ENCODE data around the gene KLHL6. TPM values are rescaled to one million over a fixed set of nuclear protein-coding genes. Genes with fewer than 3 reads are reported as not detected.

The KLHL6 gene
- total RNA-seq, 4 donors from 2014 or later: 0.60 to 17.0 (median 2.7) TPM

DNA sequence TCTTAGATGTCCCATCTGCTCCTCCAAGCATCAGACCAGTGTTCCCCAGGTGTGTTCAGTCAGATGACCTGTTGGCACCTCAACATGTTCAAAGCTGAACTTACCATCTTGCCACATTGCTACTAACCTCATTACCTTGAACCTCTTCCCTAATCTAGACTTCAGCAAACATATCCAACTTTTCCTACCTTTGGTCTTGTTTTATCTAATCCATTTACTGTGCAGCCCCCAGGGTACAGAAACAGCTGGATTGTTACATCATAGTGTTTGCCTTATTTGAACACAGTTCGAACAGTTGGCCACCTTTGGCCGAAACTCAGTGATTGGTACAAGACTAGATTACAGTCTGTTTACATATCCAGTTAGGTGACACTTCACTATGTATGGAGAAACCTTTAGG lies 91.0 kb downstream of the KLHL6 start:
- Histone ChIP-seq H3K4me3 (no peak overlapping the region), H3K9me3 (no peaks in the 10 kb centered on the region), H3K27ac (no peak overlapping the region), H3K4me1 (peaks cover 0 to 7% (median 3%) of the 10 kb centered on the region in 4 donors), H3K27me3 (no peaks in the 10 kb centered on the region), H3K36me3 (no peaks in the 10 kb centered on the region)
- DNase-seq: no peak
- intact Hi-C loops (cut with DNase I; ENCODE audit: low total_unique reads): no loop called here
- in situ Hi-C loops (cut with MboI; ENCODE audit: low pct_ligation_motif_present in 1 of 4, low pct_unique_long_range_greater_than_20kb in 1 of 4, low sequenced_read_pairs in 3 of 4): loop anchor here in 2 of 4 donors (10.0 kb wide), 1 partner anchor 300 kb away; no protein-coding TSS in a partner anchor
- 60 to 80% methylated on average over 2 of the region's 2 CpGs for WGBS, 2 donors (ENCODE audit: low coverage in 1 of 2)
- TF ChIP-seq POLR2AphosphoS5 (IDR thresholded peaks at IDR 0.05) (no peak), EP300 (IDR thresholded peaks at IDR 0.05; ENCODE audit: low read depth) (no peak), POLR2A (IDR thresholded peaks at IDR 0.05) (no peak)
- TF ChIP-seq, protein P1, sequence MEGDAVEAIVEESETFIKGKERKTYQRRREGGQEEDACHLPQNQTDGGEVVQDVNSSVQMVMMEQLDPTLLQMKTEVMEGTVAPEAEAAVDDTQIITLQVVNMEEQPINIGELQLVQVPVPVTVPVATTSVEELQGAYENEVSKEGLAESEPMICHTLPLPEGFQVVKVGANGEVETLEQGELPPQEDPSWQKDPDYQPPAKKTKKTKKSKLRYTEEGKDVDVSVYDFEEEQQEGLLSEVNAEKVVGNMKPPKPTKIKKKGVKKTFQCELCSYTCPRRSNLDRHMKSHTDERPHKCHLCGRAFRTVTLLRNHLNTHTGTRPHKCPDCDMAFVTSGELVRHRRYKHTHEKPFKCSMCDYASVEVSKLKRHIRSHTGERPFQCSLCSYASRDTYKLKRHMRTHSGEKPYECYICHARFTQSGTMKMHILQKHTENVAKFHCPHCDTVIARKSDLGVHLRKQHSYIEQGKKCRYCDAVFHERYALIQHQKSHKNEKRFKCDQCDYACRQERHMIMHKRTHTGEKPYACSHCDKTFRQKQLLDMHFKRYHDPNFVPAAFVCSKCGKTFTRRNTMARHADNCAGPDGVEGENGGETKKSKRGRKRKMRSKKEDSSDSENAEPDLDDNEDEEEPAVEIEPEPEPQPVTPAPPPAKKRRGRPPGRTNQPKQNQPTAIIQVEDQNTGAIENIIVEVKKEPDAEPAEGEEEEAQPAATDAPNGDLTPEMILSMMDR (IDR thresholded peaks at IDR 0.05): no peak

DNA sequence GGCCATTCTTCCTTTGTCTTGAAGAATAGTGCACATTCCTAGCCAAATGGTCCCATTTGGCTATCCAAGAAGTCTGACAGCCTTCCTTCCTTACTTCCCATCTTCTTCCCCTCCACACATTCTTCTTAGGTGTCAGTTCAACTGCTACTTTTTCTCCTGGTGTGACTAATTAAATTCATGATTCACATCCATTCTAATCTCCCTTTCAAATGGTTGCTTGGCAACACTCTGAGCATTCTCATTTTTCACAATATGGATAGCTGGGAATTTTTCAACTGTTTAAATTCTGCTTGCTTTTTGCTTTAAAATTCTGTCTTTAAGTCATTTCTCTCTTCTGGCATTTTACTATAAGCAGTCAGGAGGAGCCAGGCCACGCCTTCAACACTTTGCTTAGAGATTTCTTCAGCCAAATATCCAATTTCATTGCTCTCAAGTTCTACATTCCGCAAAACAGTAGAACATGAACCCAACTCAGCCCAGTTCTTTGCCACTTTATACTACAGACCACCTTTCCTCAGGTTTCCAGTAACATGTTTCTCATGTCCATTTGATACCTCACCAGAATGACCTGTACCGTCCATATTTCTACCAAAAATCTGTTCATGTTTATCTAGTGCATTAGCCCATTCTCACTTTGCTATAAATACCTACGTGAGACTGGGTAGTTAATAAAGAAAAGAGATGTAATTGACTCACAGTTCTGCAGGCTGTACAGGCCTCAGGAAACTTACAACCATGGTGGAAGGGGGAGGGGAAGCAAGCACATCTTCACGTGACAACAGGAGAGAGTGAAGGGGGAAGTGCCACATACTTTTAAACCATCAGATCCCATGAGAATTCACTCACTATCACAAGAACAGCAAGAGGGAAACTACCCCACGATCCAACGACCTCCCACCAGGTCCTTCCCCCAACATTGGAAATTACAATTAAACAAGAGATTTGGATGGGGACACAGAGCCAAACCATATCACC lies 95.1 kb downstream of the KLHL6 start:
- Histone ChIP-seq H3K4me3 (no peak overlapping the region), H3K4me1 (no peaks in the 10 kb centered on the region), H3K36me3 (no peaks in the 10 kb centered on the region), H3K9me3 (no peaks in the 10 kb centered on the region), H3K27ac (no peak overlapping the region), H3K27me3 (no peaks in the 10 kb centered on the region)
- 80 to 95% methylated on average over 3 to 7 of the region's 7 CpGs for WGBS, 2 donors (ENCODE audit: low coverage in 1 of 2)
- intact Hi-C loops (cut with DNase I; ENCODE audit: low total_unique reads): no loop called here
- TF ChIP-seq POLR2AphosphoS5 (IDR thresholded peaks at IDR 0.05): no peak
- TF ChIP-seq, protein P1 (IDR thresholded peaks at IDR 0.05): no peak
- no peak for TF ChIP-seq EP300 (IDR thresholded peaks at IDR 0.05; ENCODE audit: low read depth)
- no peak for TF ChIP-seq POLR2A (IDR thresholded peaks at IDR 0.05)
- no peak for DNase-seq
- in situ Hi-C loops (cut with MboI; ENCODE audit: low pct_ligation_motif_present in 1 of 4, low pct_unique_long_range_greater_than_20kb in 1 of 4, low sequenced_read_pairs in 3 of 4): loop anchor here in 2 of 4 donors (10.0 kb wide), 1 partner anchor 304 kb away; no protein-coding TSS in a partner anchor

DNA sequence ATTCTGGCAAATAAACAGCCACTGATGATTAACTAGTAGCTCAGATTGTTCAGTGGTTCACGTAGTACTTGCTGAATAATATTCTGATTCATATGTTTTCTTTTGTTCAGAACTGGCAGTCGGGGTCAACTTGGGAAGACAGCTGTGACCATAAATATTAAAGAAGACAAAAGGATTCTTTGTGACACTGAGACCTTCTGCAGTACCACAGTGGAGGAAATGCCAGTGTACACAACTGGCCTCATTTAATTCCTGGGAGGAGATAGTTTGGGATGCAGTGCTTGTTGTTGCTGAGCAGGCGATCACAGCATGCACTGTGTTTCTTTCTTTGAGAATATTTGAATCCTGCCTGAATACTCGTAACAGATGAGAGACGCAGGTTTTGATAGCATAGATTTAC lies 100.4 kb downstream of the KLHL6 start:
- no peaks in the 10 kb centered on the region for H3K36me3 ChIP-seq
- H3K4me3 ChIP-seq: no peak overlapping the region
- H3K4me1 ChIP-seq: no peaks in the 10 kb centered on the region
- no peak overlapping the region for H3K27ac ChIP-seq
- no peak for DNase-seq
- H3K9me3 ChIP-seq: no peaks in the 10 kb centered on the region
- in situ Hi-C loops (cut with MboI; ENCODE audit: low pct_ligation_motif_present in 1 of 4, low pct_unique_long_range_greater_than_20kb in 1 of 4, low sequenced_read_pairs in 3 of 4): no loop called here
- TF ChIP-seq, protein P1 (IDR thresholded peaks at IDR 0.05): no peak
- TF ChIP-seq POLR2AphosphoS5 (IDR thresholded peaks at IDR 0.05) (no peak), POLR2A (IDR thresholded peaks at IDR 0.05) (no peak), EP300 (IDR thresholded peaks at IDR 0.05; ENCODE audit: low read depth) (no peak)
- WGBS, 2 donors (ENCODE audit: low coverage in 1 of 2): 76 to 86% methylated on average over 4 to 5 of the region's 5 CpGs
- intact Hi-C loops (cut with DNase I; ENCODE audit: low total_unique reads): no loop called here
- no peaks in the 10 kb centered on the region for H3K27me3 ChIP-seq

DNA sequence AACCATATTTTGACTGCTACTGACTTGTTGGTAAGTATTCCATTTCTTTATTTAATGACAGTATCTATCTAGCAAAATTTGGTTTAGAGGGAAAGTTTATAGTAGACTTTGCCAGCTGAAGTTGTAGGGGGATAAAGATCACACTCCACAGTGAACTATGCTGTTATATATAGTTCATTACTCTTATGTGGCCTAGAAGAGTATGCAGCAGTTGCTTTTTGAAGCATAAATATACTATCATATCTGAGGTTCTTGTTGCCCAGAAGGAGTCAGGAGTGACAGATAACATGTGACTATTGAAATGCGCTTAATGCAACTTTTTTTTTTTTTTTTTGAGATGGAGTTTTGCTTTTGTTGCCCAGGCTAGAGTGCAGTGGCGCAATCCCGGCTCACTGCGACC lies 101.4 kb downstream of the KLHL6 start:
- Histone ChIP-seq H3K4me3 (no peak overlapping the region), H3K27me3 (no peaks in the 10 kb centered on the region), H3K36me3 (no peaks in the 10 kb centered on the region), H3K9me3 (no peaks in the 10 kb centered on the region), H3K27ac (no peak overlapping the region), H3K4me1 (peaks cover under 1 to 8% (median 7%) of the 10 kb centered on the region in 4 donors)
- DNase-seq: no peak
- intact Hi-C loops (cut with DNase I; ENCODE audit: low total_unique reads) (no loop called here), in situ Hi-C loops (cut with MboI; ENCODE audit: low pct_ligation_motif_present in 1 of 4, low pct_unique_long_range_greater_than_20kb in 1 of 4, low sequenced_read_pairs in 3 of 4) (no loop called here)
- WGBS, 2 donors (ENCODE audit: low coverage in 1 of 2): 98 to 100% methylated on average over 2 to 4 of the region's 4 CpGs
- TF ChIP-seq EP300 (IDR thresholded peaks at IDR 0.05; ENCODE audit: low read depth) (no peak), POLR2AphosphoS5 (IDR thresholded peaks at IDR 0.05) (no peak), POLR2A (IDR thresholded peaks at IDR 0.05) (no peak)
- TF ChIP-seq, protein P1 (IDR thresholded peaks at IDR 0.05): no peak
